Fibroblast of the conjunctiva (primary cell): ENCODE data around the gene CENPN.

Experiments
- DNase-seq: peaks from one replicate; pipeline ENCODE4 v3.0.0-alpha.2; 2010; ENCODE audit warnings: low read depth

CENPN gene

GRCh38 chr16:81081014-81081413 is 74.0 kb downstream of the CENPN start:
- DNase-seq = no peak
